Measurements from ENCODE around the gene FOXP2. TPM values are rescaled to one million over a fixed set of nuclear protein-coding genes. Genes with fewer than 3 reads are reported as not detected.
"Not testable (repeated sequence)": the region's sequence is repeated elsewhere in the genome, so short reads cannot be mapped to it uniquely, and the experiment has no call there.

The FOXP2 gene
- total and polyA plus RNA-seq, 4 donors: 1.2 to 7.4 (median 5.7) TPM

DNA sequence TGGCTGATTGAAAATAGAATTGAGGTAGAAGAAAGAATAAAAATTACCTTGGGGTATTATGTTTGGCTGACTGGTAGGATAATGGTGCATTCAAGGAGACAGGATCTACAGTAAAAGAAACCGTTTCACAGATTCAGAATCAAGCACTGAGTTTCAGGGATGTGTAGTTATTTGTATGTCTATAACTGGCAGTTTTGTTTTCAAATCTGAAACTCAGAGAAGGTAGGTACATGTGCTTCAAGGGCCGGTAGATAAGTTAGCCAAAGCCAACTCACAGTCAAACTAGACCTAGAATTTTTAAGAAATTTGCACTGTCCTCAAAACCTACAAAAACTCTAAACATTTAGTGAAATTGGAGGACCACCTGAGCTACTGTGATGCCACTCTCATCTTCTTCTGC is 191.5 kb downstream of the FOXP2 start (continued):
- TF ChIP-seq CTCF (IDR thresholded peaks at IDR 0.05; ENCODE audit: low read depth, low read length, missing input control): no peak

DNA sequence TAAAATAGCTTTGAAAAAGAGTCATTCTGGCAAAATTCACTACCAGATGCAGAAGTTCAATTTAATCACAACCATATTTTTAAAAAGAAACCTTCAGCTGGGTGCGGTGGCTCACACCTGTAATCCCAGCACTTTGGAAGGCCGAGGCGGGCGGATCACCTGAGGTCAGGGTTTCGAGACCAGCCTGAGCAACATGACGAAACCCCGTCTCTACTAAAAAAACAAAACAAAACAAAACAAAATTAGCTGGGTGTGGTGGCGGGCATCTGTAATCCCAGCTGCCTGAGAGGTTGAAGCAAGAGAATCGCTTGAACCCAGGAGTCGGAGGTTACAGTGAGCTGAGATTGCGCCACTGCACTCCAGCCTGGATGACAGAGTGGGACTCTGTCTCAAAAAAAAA is 194.2 kb downstream of the FOXP2 start:
- H3K36me3 ChIP-seq (ENCODE audit: control insufficient read depth in 4 of 4, insufficient read depth in 3 of 4, low read depth in 1 of 4, low read length in 3 of 4); H3K27ac ChIP-seq (ENCODE audit: low read depth in 1 of 2, low read length in 2 of 2); H3K4me3 ChIP-seq (ENCODE audit: low read depth in 1 of 3, low read length in 3 of 3); H3K4me1 ChIP-seq (ENCODE audit: control insufficient read depth in 4 of 4, insufficient read depth in 4 of 4, low read length in 3 of 4); DNase-seq (ENCODE audit: low spot score); H3K27me3 ChIP-seq (ENCODE audit: control insufficient read depth in 4 of 4, insufficient read depth in 4 of 4, low read length in 3 of 4); H3K9me3 ChIP-seq (ENCODE audit: control insufficient read depth in 4 of 4, low read length in 3 of 4); H3K9ac ChIP-seq (ENCODE audit: low read depth in 1 of 2, low read length in 2 of 2): not testable (repeated sequence)
- WGBS: 98% methylated on average over 11 of the region's 11 CpGs

DNA sequence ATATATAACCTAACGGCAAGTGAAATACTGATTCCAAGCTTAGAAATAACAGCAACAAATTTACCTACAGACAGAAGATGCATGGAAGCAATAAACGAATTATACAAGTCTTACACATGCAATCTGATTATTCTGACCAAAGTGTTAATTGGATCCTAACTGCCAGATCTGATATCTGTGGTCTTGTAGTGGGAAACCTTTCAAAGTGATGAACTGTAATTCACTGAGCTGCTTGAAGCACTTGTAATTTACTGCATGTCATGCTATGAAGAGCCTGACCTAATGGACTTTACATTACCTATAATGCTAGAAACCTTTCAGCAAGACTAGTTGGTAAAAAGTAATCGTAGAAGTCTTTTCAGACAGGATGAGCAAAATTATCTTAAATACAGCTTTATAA is 205.6 kb downstream of the FOXP2 start:
- Histone ChIP-seq H3K4me1 (ENCODE audit: control insufficient read depth in 4 of 4, insufficient read depth in 4 of 4, low read length in 3 of 4) (no peaks in the 10 kb centered on the region), H3K36me3 (ENCODE audit: control insufficient read depth in 4 of 4, insufficient read depth in 3 of 4, low read depth in 1 of 4, low read length in 3 of 4) (no peaks in the 10 kb centered on the region), H3K9me3 (ENCODE audit: control insufficient read depth in 4 of 4, low read length in 3 of 4) (no peaks in the 10 kb centered on the region), H3K9ac (ENCODE audit: low read depth in 1 of 2, low read length in 2 of 2) (no peak overlapping the region), H3K4me3 (ENCODE audit: low read depth in 1 of 3, low read length in 3 of 3) (no peak overlapping the region), H3K27ac (ENCODE audit: low read depth in 1 of 2, low read length in 2 of 2) (no peak overlapping the region), H3K27me3 (ENCODE audit: control insufficient read depth in 4 of 4, insufficient read depth in 4 of 4, low read length in 3 of 4) (no peaks in the 10 kb centered on the region)
- WGBS: 85% methylated on average over 3 of the region's 3 CpGs
- TF ChIP-seq MAX (IDR thresholded peaks at IDR 0.05): no peak
- no peak for TF ChIP-seq NR2F2 (IDR thresholded peaks at IDR 0.05)
- no peak for TF ChIP-seq REST (IDR thresholded peaks at IDR 0.05)
- TF ChIP-seq EGR1 (IDR thresholded peaks at IDR 0.05; ENCODE audit: low read depth in 2 of 2): no peak
- no peak for TF ChIP-seq ZBTB33 (IDR thresholded peaks at IDR 0.05)
- no peak for TF ChIP-seq JUND (IDR thresholded peaks at IDR 0.05)
- no peak for TF ChIP-seq RAD21 (IDR thresholded peaks at IDR 0.05)
- TF ChIP-seq, protein P1, sequence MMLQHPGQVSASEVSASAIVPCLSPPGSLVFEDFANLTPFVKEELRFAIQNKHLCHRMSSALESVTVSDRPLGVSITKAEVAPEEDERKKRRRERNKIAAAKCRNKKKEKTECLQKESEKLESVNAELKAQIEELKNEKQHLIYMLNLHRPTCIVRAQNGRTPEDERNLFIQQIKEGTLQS (IDR thresholded peaks at IDR 0.05): no peak
- no peak for TF ChIP-seq GABPA (IDR thresholded peaks at IDR 0.05 in 1 of 2, conservative IDR thresholded peaks at IDR 0.05 in 1 of 2)
- TF ChIP-seq FOXA1 (IDR thresholded peaks at IDR 0.05): no peak
- TF ChIP-seq CTCF (IDR thresholded peaks at IDR 0.05; ENCODE audit: low read depth, low read length, missing input control): no peak
- TF ChIP-seq HNF4G (IDR thresholded peaks at IDR 0.05): no peak
- TF ChIP-seq RXRA (IDR thresholded peaks at IDR 0.05): no peak
- TF ChIP-seq FOXA2 (IDR thresholded peaks at IDR 0.05): no peak
- no peak for TF ChIP-seq SP1 (IDR thresholded peaks at IDR 0.05)
- TF ChIP-seq TAF1 (conservative IDR thresholded peaks at IDR 0.05): no peak
- no peak for DNase-seq (ENCODE audit: low spot score)
